NCI-H2171 treated with DMSO at 0.1 percent for 48 hours (cell line): ENCODE data around the gene ISOC2.
"Not testable (repeated sequence)": the region's sequence is repeated elsewhere in the genome, so short reads cannot be mapped to it uniquely, and the experiment has no call there.

Experiments
- DNase-seq: peaks from one replicate; lab custom pipeline; 2025; lab: John Stamatoyannopoulos, UW

ISOC2 gene, protein sequence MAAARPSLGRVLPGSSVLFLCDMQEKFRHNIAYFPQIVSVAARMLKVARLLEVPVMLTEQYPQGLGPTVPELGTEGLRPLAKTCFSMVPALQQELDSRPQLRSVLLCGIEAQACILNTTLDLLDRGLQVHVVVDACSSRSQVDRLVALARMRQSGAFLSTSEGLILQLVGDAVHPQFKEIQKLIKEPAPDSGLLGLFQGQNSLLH

DNA sequence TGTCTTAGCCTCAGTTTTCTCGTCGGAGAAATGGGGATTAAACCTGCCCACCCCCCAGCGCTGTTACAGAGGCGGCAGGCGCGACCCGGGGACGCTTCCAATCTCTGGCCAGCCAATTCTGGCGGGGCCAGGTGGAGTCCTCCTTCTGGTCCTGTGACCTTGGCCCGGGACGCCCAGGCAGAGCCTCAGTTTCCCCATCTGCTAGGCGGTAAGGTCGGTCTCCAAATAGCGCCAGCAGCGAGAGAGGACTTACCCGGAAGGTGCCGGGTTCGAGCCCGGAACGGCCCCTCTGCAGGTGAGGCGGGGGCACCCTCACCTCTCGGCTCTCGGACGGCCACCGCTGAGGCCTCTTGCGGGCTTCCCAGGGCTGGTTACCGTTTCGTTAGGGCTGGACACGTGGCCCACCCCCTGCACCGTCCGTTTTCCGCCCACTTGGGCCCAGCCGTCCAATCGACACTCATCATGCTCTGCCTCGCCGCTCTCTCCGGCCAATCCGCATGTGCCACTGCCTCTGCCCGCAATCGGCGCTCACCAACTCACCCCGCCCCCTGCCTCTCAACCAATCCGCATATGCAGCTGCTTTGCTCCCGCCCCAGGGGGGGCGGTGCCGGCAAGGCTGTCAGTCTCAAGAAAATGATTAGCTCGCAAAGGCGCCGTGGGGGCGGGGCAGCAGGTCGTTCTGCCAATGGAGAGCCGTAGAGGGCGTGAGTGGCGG lies at the start of gene ISOC2:
TSS of gene ISOC2 (minus strand) at position 384 of the 715 bp plus-strand sequence. CDS start 5,156 bp downstream, outside the sequence.
- DNase-seq = peak; percentile 99

DNA sequence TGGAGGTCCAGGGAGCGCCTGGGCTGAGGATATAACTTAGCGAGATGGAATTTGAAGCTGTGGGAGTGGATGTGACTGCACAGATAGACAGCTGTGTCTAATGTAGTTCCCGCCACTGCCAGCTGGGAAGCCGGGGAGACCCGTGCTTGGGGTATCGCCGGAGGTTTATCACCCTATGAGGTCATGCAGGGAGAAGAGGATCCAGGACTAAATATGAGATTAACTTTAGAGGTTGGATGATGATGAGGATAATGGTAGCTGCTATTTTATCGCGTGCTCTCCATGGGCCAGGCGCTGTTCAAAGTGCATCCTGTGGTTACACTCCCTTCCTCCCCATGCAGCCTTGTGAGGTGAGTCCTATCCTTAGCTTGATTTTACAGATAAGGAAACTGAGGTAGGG lies 46.7 kb upstream of the ISOC2 start:
- no peak for DNase-seq

DNA sequence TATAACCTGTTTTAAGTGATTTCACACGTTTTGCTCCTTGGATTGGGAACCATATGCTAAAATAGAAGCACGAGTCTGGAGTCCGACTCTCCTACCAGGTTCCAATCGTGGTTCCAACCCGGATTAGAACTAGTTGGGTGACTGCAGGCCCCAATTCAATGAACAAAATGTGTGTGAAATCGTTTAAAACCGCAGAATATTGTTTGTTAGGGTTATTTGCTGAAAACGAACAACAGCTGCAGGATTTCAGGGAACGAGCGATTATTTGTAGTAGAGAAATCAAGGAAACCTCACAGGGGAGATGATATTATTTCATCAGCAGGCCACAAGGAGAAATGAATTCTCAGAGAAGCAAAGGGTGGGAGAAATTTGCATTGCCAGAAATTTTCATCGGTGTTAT lies 43.5 kb upstream of the ISOC2 start:
- no peak for DNase-seq

DNA sequence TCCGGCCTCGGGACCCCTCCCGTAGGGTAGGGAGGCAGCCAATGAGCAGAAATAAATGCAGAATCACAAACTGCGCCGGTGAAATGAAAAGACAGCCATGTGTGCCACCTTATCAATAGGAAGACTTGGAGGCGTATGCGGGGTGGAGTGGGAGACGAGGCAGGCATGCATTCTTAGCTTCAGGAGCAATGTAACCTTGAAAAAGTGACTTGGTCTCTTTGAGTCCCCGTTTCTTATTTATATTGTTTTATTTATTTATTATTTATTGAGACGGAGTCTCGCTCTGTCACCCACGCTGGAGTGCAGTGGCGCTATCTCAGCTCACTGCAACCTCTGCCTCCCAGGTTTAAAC lies 42.8 kb upstream of the ISOC2 start:
- DNase-seq = no peak

DNA sequence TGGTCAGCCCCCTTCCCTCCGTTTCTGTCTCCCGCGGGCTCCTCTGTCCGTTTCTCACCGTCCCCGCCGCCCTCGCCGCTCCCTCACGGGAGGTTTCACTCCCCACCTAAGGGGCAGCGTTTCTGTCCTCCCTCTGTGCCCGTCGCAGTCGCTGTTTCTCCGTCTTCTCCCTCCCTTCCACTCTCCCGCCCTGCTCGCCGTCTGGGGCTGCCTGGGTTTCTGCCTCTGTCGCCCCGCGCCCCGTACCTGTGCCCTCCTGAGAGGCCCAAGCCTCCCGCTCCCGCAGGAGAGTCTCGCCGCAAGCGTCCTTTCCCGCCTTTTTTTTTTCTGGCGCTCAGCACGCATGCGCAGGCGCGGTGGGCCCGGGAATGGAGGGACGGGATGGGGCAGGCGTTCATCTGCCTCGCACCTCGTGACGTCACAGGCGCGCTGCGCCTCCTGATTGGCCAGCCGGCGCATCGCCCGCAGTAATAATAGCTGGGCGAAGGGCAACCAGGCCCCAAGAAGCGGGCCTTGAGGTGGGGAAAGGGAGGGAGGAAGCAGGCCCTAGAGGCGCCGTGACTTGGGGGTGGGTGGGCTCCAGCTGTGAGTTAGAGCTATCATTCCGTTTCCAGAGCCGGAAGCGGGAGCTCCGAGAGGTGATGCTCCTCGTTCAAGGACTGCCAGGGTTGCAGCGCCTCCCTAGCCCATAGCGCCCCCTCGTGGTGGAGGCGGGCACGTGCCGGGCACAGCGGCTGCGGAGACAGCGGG lies 42.2 kb upstream of the ISOC2 start:
- peak; percentile 87 for DNase-seq

DNA sequence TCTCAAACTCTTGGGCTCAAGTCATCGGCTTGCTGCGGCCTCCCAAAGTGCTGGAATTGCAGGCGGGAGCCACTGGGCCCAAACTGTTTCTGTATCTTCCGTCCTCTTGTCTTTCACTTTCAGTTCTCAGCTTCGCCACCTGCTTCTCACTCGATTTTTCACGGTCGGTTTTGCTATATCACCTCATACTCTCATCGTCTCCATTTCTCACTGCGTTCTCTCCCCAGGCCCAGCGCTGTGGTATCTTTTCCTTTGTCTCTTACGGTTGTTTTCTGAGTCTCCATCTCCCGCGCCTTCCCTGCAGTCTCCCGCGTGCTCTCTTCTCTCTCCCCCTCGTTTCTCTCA lies 41.7 kb upstream of the ISOC2 start:
- DNase-seq = no peak

DNA sequence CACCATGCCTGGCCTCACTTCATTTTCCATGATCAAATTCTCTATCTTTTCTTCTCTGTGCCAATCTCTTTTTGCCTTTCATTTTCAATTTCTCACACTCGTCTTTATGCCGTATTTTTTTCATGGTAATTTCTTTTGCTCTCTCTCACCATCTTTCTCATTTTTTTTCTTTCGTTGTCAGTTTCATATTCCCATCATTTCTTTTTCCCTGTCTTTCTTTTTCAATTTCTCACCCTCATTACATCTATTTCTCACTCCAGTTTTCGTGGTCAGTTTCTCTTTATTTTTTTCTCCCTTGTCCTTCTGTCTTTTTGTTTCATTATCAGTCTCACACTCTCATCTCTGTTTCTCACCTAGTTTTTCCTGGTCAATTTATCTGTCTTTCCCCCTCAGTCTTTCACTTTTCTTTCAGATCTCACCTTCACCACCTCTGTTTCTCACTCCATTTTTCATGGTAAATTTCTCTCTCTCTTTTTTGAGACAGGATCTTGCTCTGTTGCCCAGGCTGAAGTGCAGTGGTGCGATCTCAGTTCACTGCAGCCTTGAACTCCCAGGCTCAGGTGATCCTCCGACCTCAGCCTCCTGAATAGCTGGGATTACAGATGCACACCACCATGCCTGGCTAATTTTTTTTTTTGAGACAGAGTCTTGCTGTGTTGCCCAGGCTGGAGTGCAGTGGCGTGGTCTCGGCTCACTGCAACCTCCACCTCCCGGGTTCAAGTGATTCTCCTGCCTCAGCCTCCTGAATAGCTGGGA lies 40.9 kb upstream of the ISOC2 start:
- DNase-seq = no peak

DNA sequence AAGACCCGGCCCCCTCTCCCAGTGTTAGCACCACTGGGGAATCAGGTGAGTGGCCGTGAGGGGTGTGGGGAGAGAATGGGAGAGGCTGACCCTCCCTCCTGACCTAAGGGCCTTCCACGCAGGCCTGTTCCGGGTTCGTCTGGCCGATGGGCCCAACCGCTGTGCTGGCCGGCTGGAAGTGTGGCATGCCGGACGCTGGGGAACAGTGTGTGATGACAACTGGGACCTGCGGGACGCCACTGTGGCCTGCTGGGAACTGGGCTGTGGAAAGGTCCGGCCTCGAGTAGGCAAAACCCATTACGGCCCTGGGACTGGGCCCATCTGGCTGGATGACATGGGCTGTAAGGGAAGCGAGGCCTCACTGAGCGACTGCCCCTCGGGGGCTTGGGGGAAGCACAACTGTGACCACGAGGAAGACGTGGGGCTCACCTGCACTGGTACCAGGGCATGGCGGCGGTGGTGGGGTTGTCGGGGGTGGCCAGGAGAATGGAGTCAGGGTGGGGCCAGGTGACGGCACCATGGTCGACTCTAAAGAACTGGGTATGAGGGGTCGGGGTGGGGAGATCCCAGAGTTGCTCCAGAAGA lies 39.0 kb upstream of the ISOC2 start:
- no peak for DNase-seq

DNA sequence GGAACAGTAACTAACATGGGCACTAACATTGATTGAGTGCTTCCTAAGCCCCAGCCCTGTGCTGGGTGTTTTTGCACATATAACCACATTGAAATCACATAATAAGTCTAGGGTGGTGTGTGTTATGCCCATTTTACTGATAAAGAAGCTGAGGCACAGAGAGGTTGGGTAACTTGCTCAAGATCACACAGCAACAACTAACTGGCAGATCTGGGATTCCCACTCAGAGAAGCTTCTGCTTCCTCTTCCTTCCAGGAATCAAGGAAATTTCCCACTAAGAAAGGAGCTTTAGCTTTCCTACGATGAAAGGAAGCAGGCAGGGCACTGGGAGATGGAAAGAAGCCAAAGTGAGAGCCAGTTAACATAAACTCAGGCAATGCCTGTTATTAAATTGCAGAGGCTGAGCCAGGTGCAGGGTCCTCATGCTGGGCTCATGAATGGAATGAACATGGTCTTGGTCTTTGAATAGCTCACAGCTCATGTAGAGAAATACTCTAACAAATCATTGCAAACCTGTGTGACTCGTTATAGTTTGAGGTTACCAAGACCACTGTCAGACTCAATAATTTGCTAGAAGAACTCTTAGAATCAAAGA lies 36.9 kb upstream of the ISOC2 start:
- DNase-seq = no peak

DNA sequence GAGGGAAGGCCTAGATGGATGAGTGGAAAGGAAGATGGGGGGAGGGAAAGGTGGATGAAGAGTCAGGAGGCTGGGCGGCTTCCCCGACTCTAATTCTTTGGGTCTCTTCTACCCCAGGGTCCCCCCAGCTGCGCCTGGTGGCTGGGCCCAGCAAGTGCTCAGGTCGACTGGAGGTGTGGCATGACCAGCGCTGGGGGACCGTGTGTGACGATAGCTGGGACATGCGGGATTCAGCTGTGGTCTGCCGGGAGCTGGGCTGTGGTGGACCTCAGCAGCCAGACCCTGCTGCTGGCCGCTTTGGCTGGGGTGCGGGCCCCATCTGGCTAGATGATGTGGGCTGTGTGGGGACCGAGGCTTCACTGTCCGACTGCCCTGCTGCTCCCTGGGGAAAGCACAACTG lies 36.3 kb upstream of the ISOC2 start:
- no peak for DNase-seq

DNA sequence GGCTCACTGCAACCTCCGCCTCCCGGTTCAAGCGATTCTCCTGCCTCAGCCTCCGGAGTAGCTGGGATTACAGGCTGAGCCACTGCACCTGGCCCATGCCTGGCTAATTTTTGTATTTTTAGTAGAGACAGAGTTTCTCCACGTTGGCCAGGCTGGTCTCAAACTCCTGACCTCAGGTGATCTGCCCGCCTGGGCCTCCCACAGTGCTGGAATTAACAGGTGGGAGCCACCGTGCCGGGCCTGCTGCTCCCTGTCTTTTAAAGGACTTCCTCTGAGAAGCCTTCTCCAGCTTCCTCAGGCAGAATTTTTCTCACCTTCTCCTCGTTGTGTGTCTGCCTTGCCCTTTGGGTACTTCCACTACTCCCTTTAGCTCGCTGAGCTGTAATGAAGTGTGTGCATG lies 35.4 kb upstream of the ISOC2 start:
- not testable (repeated sequence) for DNase-seq

DNA sequence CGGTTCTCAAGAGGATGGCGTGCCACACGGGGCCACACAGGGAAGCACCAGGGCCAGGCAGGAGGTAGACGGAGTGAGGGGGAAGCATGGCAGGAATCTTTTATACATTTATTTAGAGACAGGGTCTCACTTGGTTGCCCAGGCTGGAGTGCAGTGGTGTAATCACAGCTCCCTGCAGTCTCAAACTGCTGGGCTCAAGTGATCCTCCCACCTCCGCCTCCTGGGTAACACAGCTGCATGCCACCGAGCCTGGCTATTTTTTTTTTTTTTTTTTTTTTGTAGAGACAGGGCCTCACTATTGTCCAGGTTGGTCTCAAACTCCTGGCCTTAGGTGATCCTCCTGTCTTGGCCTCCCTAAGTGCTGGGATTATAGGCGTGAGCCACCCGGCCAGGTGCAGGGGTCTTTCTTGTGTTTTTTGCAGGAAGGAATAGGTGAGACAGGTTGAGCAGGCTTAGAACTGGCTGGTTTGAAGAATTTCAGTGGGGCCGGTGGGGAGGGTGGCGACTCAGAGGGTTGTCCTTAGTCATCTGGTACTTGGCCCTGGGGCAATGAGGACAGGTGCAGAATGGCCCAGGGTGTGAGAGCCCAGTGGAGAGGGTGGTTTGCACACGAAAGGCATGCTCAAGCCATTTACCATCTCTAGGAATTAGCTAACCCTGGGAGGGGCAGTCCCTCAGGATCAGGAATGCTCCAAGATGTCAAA lies 34.4 kb upstream of the ISOC2 start:
- DNase-seq = no peak

DNA sequence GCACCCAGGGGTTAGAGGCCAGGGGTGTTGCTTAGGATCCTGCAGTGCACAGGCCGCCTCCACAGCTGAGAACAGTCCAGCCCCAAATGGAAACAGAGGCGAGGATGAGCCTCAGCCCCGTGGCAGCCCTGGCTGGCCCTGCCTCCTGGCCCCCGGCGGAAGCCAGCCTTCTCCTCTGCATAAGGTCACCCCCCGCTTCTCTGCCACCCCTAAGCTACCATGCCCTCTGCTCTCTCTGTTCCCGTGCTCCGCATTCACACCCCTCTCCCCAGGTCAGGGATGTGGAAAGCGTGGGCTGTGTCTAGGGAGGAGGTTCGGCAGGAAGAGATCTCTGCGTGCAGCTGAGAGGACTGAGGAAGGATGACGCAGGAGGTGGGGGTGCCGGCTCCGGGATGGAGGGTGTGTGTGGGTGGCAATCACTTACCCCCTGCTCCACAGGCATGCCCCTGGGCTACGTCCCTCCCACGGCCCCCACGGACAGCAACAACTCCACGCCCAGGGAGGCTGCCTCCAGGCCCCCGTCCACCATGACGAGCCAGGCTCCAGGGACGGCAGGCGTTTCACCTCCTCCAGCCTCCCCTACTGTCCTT lies 32.8 kb upstream of the ISOC2 start:
- DNase-seq = no peak

DNA sequence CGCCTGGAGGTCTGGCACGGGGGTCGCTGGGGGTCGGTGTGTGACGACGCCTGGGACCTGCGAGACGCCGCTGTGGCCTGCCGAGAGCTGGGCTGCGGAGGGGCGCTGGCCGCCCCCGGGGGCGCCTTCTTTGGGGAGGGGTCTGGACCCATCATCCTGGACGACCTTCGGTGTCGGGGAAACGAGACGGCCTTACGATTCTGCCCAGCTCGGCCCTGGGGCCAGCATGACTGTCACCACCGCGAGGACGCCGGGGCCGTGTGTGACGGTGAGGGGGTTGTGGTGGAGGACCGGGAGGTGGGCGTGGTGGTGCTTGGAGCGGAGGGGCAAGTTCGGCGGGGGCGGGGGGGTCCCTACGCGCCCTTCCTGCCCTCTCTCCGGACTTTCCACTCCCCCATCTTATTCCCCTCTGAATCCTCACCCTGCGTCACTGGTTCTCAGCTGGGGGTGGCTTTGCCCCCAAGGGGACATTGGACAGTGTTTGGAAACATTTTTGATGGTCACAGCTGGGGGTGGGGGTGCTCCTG lies 32.3 kb upstream of the ISOC2 start:
- DNase-seq = no peak

DNA sequence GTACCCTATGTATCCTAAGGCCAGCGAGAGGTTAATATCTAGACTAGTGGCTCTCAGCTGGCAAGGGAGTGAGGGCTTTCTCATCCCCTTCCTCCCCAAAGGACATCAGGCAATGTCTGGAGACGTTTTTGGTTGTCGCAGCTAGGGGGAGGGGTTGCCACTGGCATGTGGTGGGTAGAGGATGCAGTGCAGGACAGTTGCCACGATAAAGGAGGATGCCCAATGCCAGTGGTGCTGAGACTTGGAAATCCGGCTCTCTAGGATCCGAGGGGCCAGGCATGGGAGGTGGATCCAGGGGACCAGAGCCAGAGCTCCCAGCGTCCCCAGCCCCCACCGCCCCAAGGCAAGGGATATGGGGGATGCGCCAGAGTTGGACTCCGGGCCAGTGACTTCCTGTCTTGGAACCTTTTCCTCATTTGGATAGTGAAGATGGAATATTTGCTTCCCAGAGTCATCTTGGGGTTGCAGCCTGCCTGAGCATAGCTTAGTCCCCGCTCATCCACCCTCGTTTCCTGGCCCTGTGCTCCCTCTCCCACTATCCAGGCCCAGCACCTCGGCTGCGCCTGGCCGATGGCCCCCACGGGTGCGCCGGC lies 31.7 kb upstream of the ISOC2 start:
- no peak for DNase-seq

DNA sequence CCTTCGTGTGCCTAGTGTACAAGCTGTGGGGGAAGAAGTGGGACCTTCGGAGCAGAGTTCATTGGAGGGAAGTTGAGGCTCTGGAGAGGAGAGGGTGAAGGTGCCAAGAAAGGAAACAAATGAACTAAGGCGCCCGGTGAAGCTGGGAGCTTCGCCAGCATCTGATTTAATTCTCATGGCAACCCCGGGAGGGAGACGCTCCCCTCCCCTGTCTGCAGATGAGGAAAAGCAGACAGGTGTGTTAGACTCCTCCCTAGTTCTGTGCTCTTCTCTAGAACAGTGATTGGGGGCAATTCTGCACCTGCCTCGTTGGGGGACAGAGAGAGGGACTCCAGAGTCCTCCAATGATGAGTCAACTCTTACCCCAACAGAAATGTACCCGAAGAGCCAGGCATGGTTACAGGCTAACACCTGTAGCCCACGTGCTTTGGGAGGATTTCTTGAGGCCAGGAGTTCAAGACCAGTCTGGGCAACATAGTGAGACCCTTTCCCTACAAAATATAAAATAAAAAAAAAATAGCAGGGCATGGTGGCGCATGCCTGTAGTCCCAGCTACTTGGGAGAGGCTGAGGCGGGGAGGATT lies 31.0 kb upstream of the ISOC2 start:
- DNase-seq = peak; percentile 60

DNA sequence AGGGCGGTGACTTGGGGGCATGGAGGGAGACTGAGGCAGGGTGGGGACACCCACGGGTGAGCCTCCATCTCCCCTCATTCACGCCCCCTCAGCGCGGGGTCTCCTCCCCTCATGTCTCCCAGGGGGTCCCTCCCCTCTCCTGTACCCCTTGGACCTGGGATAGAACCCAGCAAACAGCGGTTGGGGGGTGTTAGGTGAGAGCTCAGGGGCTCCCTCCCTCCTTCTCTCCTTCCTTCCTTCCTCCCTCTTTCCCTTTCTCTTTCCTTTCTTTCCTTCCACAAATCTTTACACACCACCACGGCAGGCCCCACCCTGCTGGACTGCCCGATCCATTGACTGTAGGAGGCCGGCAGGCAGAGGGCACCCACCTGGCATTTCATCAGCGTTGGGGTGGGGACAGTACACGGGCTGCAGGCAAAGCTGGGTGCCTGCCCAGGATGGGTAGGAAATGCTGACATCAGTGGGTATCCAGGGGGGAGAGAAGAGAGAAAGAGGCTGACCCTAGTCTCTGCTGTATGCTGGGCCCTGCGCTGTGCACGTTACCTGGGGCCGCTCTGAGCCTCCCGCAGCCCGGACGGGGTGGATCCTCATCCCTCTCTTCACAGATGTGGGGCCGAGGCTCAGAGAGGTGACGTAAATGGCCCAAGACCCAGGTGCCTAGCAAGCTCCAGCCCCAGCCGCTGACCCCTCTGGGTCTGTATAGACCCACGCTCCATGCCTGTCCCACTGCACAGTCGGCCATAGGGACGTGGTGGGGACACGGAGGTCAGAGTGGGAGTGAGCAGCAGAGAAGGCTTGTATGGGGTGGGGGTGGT lies 30.3 kb upstream of the ISOC2 start:
- no peak for DNase-seq

DNA sequence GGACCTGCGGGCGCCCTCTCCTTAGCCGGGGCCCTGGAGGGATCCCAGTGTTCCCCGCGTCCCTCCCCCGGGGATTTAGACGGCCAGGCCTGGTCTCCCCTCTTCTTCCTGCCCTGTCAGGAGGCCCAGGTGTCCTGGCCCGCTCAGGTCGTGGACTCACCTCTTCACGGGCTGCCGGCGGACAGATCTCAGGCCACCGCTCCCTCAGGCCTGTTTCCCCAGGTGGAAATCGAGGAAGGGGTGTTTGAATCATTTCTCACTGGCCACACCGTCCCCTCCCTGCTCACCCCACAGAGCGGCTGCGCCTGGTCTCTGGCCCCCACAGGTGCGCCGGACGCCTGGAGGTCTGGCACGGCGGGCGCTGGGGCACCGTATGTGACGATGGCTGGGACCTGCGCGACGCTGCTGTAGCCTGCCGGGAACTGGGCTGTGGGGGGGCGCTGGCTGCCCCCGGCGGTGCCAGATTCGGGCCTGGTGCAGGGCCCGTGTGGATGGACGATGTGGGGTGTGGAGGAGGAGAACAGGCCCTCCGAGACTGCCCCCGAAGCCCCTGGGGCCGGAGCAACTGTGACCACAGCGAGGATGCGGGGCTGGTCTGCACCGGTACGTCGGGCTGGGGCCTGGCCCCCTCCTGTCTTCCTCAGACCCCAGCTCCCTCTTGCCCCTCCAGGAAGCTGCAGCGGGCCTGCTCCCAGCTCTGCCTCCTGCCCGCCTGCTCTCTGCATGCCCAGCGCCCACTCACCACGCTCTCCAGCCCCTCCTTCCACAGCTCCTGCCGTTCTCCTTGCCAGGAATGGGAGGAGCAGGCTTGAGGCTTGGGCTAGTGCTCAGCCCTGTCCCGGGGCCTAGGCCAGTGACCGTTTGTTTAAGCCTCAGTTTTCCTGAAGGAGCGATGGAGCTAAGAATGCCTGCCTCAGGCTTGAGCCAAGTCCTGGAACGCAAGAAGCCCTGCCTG lies 29.3 kb upstream of the ISOC2 start:
- no peak for DNase-seq
